ENCODE data around the gene SHISA8. TPM values are rescaled to one million over a fixed set of nuclear protein-coding genes. Genes with fewer than 3 reads are reported as not detected.

Gene SHISA8
- total RNA-seq, 2 donors from 2014 or later = 0.58 TPM; not detected in 1

DNA sequence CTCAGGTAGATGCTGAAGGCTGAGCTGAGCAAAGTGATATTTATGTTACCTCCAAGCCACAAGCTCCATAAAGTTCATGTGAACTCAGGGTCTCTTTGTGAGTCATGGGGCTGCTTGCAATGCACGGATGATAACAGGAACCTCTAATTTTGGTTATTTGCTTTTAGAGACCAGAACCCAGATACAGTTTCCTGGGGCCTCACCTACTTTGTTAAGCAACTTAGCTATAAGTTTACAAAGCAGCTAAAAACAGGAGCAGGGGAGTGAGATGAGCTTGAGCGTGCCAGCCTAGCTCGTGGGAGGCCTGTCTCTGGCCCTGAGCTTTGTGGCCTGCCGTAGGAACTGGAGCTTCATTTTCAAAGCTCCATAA lies 52.7 kb downstream of the SHISA8 start:
- no peaks in the 10 kb centered on the region for H3K27me3 Mint-ChIP-seq (ENCODE audit: insufficient read depth)
- H3K4me3 ChIP-seq (ENCODE audit: low read length) = no peak overlapping the region
- WGBS, 2 experiments (ENCODE audit: insufficient coverage in 1 of 2, insufficient read length in 1 of 2) = 93 to 100% methylated on average over 3 to 4 of the region's 4 CpGs
- H3K9ac ChIP-seq (ENCODE audit: extremely low read depth, low read length, poor library complexity, severe bottlenecking) = no peak overlapping the region
- H3K9me3 Mint-ChIP-seq = no peaks in the 10 kb centered on the region
- peak overlapping the region; percentile 47 for H3K27ac ChIP-seq (ENCODE audit: low read depth, low read length)
- H3K4me3 Mint-ChIP-seq = no peak overlapping the region
- peaks cover 13% of the 10 kb centered on the region for H3K4me1 Mint-ChIP-seq
- peaks cover 23% of the 10 kb centered on the region for H3K36me3 ChIP-seq (ENCODE audit: control insufficient read depth, insufficient read depth, low read length)
- H3K27ac Mint-ChIP-seq = no peak overlapping the region
- no peaks in the 10 kb centered on the region for H3K9me3 ChIP-seq (ENCODE audit: control insufficient read depth, low read length)
- H3K4me1 ChIP-seq (ENCODE audit: control insufficient read depth, insufficient read depth, low read length) = peaks cover 4% of the 10 kb centered on the region
- TF ChIP-seq, protein P1, sequence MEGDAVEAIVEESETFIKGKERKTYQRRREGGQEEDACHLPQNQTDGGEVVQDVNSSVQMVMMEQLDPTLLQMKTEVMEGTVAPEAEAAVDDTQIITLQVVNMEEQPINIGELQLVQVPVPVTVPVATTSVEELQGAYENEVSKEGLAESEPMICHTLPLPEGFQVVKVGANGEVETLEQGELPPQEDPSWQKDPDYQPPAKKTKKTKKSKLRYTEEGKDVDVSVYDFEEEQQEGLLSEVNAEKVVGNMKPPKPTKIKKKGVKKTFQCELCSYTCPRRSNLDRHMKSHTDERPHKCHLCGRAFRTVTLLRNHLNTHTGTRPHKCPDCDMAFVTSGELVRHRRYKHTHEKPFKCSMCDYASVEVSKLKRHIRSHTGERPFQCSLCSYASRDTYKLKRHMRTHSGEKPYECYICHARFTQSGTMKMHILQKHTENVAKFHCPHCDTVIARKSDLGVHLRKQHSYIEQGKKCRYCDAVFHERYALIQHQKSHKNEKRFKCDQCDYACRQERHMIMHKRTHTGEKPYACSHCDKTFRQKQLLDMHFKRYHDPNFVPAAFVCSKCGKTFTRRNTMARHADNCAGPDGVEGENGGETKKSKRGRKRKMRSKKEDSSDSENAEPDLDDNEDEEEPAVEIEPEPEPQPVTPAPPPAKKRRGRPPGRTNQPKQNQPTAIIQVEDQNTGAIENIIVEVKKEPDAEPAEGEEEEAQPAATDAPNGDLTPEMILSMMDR (conservative IDR thresholded peaks at IDR 0.05) = no peak
- no peak for DNase-seq
- peaks cover 12% of the 10 kb centered on the region for H3K36me3 Mint-ChIP-seq (ENCODE audit: low read depth)
- no peaks in the 10 kb centered on the region for H3K27me3 ChIP-seq (ENCODE audit: control insufficient read depth, insufficient read depth, low read length, poor library complexity, severe bottlenecking)

Small RNA genes lying within 50 kb of the gene (microRNA-seq; reads per million reads assigned to microRNA genes)
- 71.6 reads per million, percentile 71 among the genes with 10 or more reads in this experiment for gene MIR33A (ENCODE audit: borderline microRNAs expressed)

Other genes starting within 250 kb of the SHISA8 start
- gene SNU13, start 226.2 kb downstream of the SHISA8 start, total RNA-seq = 100 to 1,000 TPM; 133 to 146 TPM
- 1 to 10 TPM; 1.2 to 1.5 TPM for gene MEI1, start 215.6 kb downstream of the SHISA8 start, total RNA-seq
- gene CCDC134, start 114.4 kb downstream of the SHISA8 start, total RNA-seq = 10 to 100 TPM; 15.0 to 21.0 TPM
- gene SREBF2, start 82.0 kb downstream of the SHISA8 start, total RNA-seq = 100 to 1,000 TPM; 125 to 135 TPM
- 1 to 10 TPM; 1.7 to 3.3 TPM for gene TNFRSF13C, start 11.7 kb upstream of the SHISA8 start, total RNA-seq
- gene CENPM, start 32.1 kb upstream of the SHISA8 start, total RNA-seq = 10 to 100 TPM; 28.5 to 43.1 TPM
- gene SEPTIN3, start 54.4 kb upstream of the SHISA8 start, total RNA-seq = 10 to 100 TPM; 10.9 to 13.9 TPM
- not detected for gene WBP2NL, start 83.7 kb upstream of the SHISA8 start, total RNA-seq
- 10 to 100 TPM; 19.2 to 25.4 TPM for gene NAGA, start 155.7 kb upstream of the SHISA8 start, total RNA-seq
- 1 to 10 TPM; 8.1 to 9.0 TPM for gene PHETA2, start 159.2 kb upstream of the SHISA8 start, total RNA-seq
- gene SMDT1, start 164.6 kb upstream of the SHISA8 start, total RNA-seq = 10 to 100 TPM; 29.5 to 41.3 TPM
- gene NDUFA6, start 175.7 kb upstream of the SHISA8 start, total RNA-seq = 100 to 1,000 TPM in 1 of 2 donors, 10 to 100 TPM in 1; 83.4 to 103 TPM
- gene CYP2D6, start 215.7 kb upstream of the SHISA8 start, total RNA-seq = 10 to 100 TPM in 1 of 2 donors, 1 to 10 TPM in 1; 5.6 to 10.9 TPM

Measured in endodermal cell (in vitro differentiated cells).